A549 (cell line): ENCODE data around the gene TMOD1. TPM values are rescaled to one million over a fixed set of nuclear protein-coding genes. Genes with fewer than 3 reads are reported as not detected.

ENCODE experiments used
- ATAC-seq, 2 experiments: fragments of 200-7000 bp in 1 of 2; fragments of >200 bp in 1 of 2; cut with Nextera tagmentation in 1 of 2; cut with Tn5 transposase in 1 of 2; 3 replicates each; pipeline versions ENCODE4 v1.8.0 to v1.9.1; 2018 to 2020; ENCODE audit warnings: mild to moderate bottlenecking in 1 of 2, moderate library complexity in 1 of 2
- CTCF ChIA-PET: fragments of 300-600 bp; sonication (Branson Sonifier 250); formaldehyde crosslinking; extraction: SDS; loops from one replicate; lab custom pipeline; 2021; ENCODE audit warnings: antibody characterized with exemption, inconsistent platforms; lab: Yijun Ruan, JAX
- POLR2A ChIA-PET: fragments of 350-600 bp; formaldehyde crosslinking; extraction: SDS; loops from one replicate; lab custom pipeline; 2021; ENCODE audit warnings: antibody characterized with exemption, inconsistent platforms; lab: Yijun Ruan, JAX
- DNase-seq, 2 experiments: peaks; one replicate each; pipeline versions ENCODE4 v3.0.0 to v3.0.0-alpha.2; 2011 to 2016; ENCODE audit warnings: low read depth in 1 of 2, low spot score in 1 of 2
- FAIRE-seq: peaks from 2 replicates; lab custom pipeline; 2011; peaks lifted over from hg19 to GRCh38; lab: Jason Lieb, UNC
- H3K27ac ChIP-seq, 2 experiments: fragments of >200 bp; sonication (Bioruptor Twin); formaldehyde crosslinking; 3 replicates each; pipeline ENCODE4 v1.5.1; 2016 to 2017
- H3K4me1 ChIP-seq: fragments of >200 bp; sonication (Bioruptor Twin); formaldehyde crosslinking; 3 replicates; pipeline ENCODE4 v1.6.1; 2016
- H3K4me2 ChIP-seq: fragments of >200 bp; sonication (Bioruptor Twin); formaldehyde crosslinking; 3 replicates; pipeline ENCODE4 v1.6.1; 2016
- H3K4me3 ChIP-seq: fragments of >200 bp; sonication (Bioruptor Twin); formaldehyde crosslinking; 3 replicates; pipeline ENCODE4 v1.5.1; 2016
- H3K9me3 ChIP-seq: fragments of >200 bp; sonication (Bioruptor Twin); formaldehyde crosslinking; 3 replicates; pipeline ENCODE4 v1.6.1; 2016
- CEBPB ChIP-seq, 2 experiments: fragments of >200 bp in 1 of 2; sonication (Bioruptor Twin) in 1 of 2; formaldehyde crosslinking in 1 of 2; IDR thresholded peaks; 2 replicates each; pipeline ENCODE4 v1.6.1; 2012 to 2016
- EHF ChIP-seq: fragments of 250-450 bp; sonication (Bioruptor Pico); IDR thresholded peaks from 2 replicates; pipeline ENCODE4 v1.5.0; 2020; ENCODE audit warnings: mild to moderate bottlenecking
- FOXS1 ChIP-seq: fragments of 250-450 bp; sonication (Bioruptor Pico); IDR thresholded peaks from 2 replicates; pipeline ENCODE4 v1.5.0; 2020; ENCODE audit warnings: mild to moderate bottlenecking, moderate library complexity
- GATA3 ChIP-seq: IDR thresholded peaks from 2 replicates; pipeline ENCODE4 v1.6.1; 2012; ENCODE audit warnings: borderline replicate concordance
- HDAC2 ChIP-seq: fragments of 200-600 bp; sonication (generic); IDR thresholded peaks from 2 replicates; pipeline ENCODE4 v1.6.1; 2016
- HEYL ChIP-seq: fragments of 250-450 bp; sonication (Bioruptor Pico); IDR thresholded peaks from 2 replicates; pipeline ENCODE4 v1.8.0; 2021; ENCODE audit warnings: mild to moderate bottlenecking, moderate library complexity
- HOXB13 ChIP-seq: fragments of 250-450 bp; sonication (Bioruptor Pico); IDR thresholded peaks from 2 replicates; pipeline ENCODE4 v1.5.0; 2020; ENCODE audit warnings: low read depth, mild to moderate bottlenecking, moderate library complexity
- HOXB5 ChIP-seq: fragments of 250-450 bp; sonication (Bioruptor Pico); IDR thresholded peaks from 2 replicates; pipeline ENCODE4 v1.5.0; 2020; ENCODE audit warnings: mild to moderate bottlenecking, moderate library complexity
- JUNB ChIP-seq: fragments of >200 bp; sonication (Bioruptor Twin); formaldehyde crosslinking; IDR thresholded peaks from 2 replicates; pipeline ENCODE4 v1.6.1; 2016
- KDM1A ChIP-seq: fragments of 200-600 bp; sonication (generic); IDR thresholded peaks from 2 replicates; pipeline ENCODE4 v1.6.1; 2016; ENCODE audit warnings: low read depth, mild to moderate bottlenecking
- MAFK ChIP-seq: fragments of 450-650 bp; IDR thresholded peaks from 2 replicates; pipeline ENCODE4 v1.6.1; 2014; ENCODE audit not compliant: partially characterized antibody
- MYC ChIP-seq: IDR thresholded peaks from 2 replicates; pipeline ENCODE4 v1.6.1; 2012; ENCODE audit warnings: mild to moderate bottlenecking, inconsistent platforms, low read length, improper control_type of control experiment, borderline replicate concordance
- NR3C1 ChIP-seq: fragments of >200 bp; sonication (Bioruptor Twin); formaldehyde crosslinking; IDR thresholded peaks from 3 replicates; pipeline ENCODE4 v1.6.1; 2017
- POLR2A ChIP-seq: IDR thresholded peaks from 2 replicates; pipeline ENCODE4 v1.6.1; 2012; ENCODE audit warnings: mild to moderate bottlenecking, low read length
- POLR2AphosphoS2 ChIP-seq: conservative IDR thresholded peaks from 2 replicates; pipeline ENCODE4 v1.6.1; 2012; ENCODE audit warnings: low read length, improper control_type of control experiment, inconsistent platforms
- RFX5 ChIP-seq: fragments of 450-650 bp; IDR thresholded peaks from 2 replicates; pipeline ENCODE4 v1.7.1; 2014; ENCODE audit warnings: antibody characterized with exemption, mild to moderate bottlenecking, moderate library complexity
- SREBF2 ChIP-seq: fragments of 450-650 bp; IDR thresholded peaks from 2 replicates; pipeline ENCODE4 v1.6.1; 2014; ENCODE audit warnings: mild to moderate bottlenecking, moderate library complexity
- TFCP2L1 ChIP-seq: fragments of 250-450 bp; sonication (Bioruptor Pico); IDR thresholded peaks from 2 replicates; pipeline ENCODE4 v1.5.0; 2021; ENCODE audit warnings: mild to moderate bottlenecking
- ZC3H11A ChIP-seq: fragments of 450-650 bp; IDR thresholded peaks from 2 replicates; pipeline ENCODE4 v1.6.1; 2014; ENCODE audit warnings: antibody characterized with exemption, mild to moderate bottlenecking
- ZFP36 ChIP-seq: fragments of 450-650 bp; IDR thresholded peaks from 2 replicates; pipeline ENCODE4 v1.6.1; 2014; ENCODE audit warnings: borderline replicate concordance; ENCODE audit not compliant: partially characterized antibody
- ZNF302 ChIP-seq: fragments of 250-450 bp; sonication (Bioruptor Pico); IDR thresholded peaks from 2 replicates; pipeline ENCODE4 v1.9.0; 2021; ENCODE audit warnings: inconsistent platforms, mild to moderate bottlenecking, moderate library complexity
- WGBS: methylation state at CpG from one replicate; pipeline ENCODE4 v1.1.6; 2017; ENCODE audit errors: missing lambda C conversion rate; 5-methylcytosine and 5-hydroxymethylcytosine counted together
- polyA plus RNA-seq, 4 experiments: library from polyadenylated mRNA; depleted of rRNA in 3 of 4; stranded (reverse); fragments of >200 nt; fragmentation: RNase III in 1 of 4; extraction: RNeasy Plus Mini Kit Qiagen cat#74134 plus additional on column Dnase treatment in 1 of 4; gene quantifications; 2 replicates in 3 of 4; 3 replicates in 1 of 4; pipeline ENCODE4 v1.2.3, GENCODE V29; 2011 to 2017
- TF ChIP-seq, protein P1 (sequence below): fragments of 450-650 bp; IDR thresholded peaks from 2 replicates; pipeline ENCODE4 v1.6.1; 2014; ENCODE audit warnings: antibody characterized with exemption
- TF ChIP-seq, protein P2 (sequence below): fragments of 200-600 bp; sonication (generic); IDR thresholded peaks from 2 replicates; pipeline ENCODE4 v1.6.1; 2016; ENCODE audit warnings: antibody characterized with exemption, mild to moderate bottlenecking, moderate library complexity
- TF ChIP-seq, protein P3 (sequence below): fragments of >200 bp; sonication (Bioruptor Twin); formaldehyde crosslinking; IDR thresholded peaks from 3 replicates; pipeline ENCODE4 v1.6.1; 2016
- TF ChIP-seq, protein P4 (sequence below): fragments of 250-450 bp; sonication (Bioruptor Pico); IDR thresholded peaks from 2 replicates; pipeline ENCODE4 v1.5.0; 2021; ENCODE audit warnings: mild to moderate bottlenecking, moderate library complexity, borderline replicate concordance
- TF ChIP-seq, protein P5 (sequence below): fragments of >200 bp; sonication (Bioruptor Twin); formaldehyde crosslinking; IDR thresholded peaks from 3 replicates; pipeline ENCODE4 v1.5.1; 2016
- TF ChIP-seq, protein P6 (sequence below): IDR thresholded peaks from 2 replicates; pipeline ENCODE4 v1.6.1; 2012

The TMOD1 gene
- polyA plus RNA-seq, 2 of the 4 experiments (the other 2 are of a cell fraction) = 0.28 to 0.80 TPM

DNA sequence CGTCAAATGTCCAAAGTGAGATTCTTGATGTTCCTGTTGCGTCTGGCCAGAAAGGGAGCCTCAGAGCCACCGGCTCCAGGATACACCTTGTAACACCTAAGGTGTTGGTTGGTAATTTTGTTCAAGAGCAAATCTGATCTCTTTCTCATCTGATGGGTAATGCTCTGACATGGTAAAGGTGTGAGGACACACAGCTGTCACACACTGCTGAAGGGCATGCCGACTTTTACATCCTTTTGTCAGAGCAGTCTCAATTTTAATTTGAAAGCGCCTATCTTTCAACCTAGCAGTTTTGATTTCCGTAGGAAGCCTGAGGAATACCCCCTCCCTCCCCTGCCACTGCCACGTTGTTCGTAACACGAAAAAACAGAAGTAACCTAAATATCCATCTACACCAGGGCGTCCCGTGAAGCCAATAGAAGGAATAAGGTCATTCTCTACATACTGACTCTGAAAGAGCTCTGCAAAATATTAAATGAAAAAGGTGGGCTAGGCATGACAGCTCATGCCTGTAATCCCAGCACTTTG is 74.3 kb downstream of the TMOD1 start:
- no peak for TF ChIP-seq POLR2A
- TF ChIP-seq HDAC2 = no peak
- no peak for TF ChIP-seq SREBF2
- TF ChIP-seq HOXB13 (CRISPR knock-in tag) = no peak
- no peak for TF ChIP-seq KDM1A
- TF ChIP-seq MYC = no peak
- no peak for TF ChIP-seq JUNB
- no peak for TF ChIP-seq FOXS1
- TF ChIP-seq, protein P1, sequence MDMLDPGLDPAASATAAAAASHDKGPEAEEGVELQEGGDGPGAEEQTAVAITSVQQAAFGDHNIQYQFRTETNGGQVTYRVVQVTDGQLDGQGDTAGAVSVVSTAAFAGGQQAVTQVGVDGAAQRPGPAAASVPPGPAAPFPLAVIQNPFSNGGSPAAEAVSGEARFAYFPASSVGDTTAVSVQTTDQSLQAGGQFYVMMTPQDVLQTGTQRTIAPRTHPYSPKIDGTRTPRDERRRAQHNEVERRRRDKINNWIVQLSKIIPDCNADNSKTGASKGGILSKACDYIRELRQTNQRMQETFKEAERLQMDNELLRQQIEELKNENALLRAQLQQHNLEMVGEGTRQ = no peak
- TF ChIP-seq ZC3H11A = no peak
- TF ChIP-seq ZNF302 (CRISPR knock-in tag) = no peak
- TF ChIP-seq, protein P2, sequence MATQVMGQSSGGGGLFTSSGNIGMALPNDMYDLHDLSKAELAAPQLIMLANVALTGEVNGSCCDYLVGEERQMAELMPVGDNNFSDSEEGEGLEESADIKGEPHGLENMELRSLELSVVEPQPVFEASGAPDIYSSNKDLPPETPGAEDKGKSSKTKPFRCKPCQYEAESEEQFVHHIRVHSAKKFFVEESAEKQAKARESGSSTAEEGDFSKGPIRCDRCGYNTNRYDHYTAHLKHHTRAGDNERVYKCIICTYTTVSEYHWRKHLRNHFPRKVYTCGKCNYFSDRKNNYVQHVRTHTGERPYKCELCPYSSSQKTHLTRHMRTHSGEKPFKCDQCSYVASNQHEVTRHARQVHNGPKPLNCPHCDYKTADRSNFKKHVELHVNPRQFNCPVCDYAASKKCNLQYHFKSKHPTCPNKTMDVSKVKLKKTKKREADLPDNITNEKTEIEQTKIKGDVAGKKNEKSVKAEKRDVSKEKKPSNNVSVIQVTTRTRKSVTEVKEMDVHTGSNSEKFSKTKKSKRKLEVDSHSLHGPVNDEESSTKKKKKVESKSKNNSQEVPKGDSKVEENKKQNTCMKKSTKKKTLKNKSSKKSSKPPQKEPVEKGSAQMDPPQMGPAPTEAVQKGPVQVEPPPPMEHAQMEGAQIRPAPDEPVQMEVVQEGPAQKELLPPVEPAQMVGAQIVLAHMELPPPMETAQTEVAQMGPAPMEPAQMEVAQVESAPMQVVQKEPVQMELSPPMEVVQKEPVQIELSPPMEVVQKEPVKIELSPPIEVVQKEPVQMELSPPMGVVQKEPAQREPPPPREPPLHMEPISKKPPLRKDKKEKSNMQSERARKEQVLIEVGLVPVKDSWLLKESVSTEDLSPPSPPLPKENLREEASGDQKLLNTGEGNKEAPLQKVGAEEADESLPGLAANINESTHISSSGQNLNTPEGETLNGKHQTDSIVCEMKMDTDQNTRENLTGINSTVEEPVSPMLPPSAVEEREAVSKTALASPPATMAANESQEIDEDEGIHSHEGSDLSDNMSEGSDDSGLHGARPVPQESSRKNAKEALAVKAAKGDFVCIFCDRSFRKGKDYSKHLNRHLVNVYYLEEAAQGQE = no peak
- no peak for TF ChIP-seq MAFK
- no peak for TF ChIP-seq GATA3

DNA sequence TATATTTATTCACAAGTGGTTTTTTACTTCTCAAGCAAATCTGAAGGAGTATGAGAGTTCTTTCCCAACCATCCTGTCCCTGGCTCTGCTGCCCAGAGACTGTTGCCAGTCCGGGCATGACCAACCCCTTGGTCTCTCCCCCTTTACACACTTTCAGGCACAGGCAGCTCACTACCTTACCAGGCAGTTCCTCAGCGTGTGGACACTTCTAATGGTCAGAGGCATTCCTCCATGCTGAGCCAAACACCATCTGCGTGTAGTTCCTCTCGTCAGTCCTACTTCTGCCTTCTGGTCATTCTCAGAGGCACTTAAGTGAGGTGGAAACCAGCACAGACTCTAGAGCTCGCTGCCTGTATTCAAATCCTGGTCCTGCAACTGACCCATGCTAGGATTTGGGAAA is 75.6 kb downstream of the TMOD1 start:
- FAIRE-seq = no peak
- 43% methylated on average over 5 of the region's 5 CpGs for WGBS
- Histone ChIP-seq H3K4me3 (no peak overlapping the region), H3K27ac (no peak overlapping the region), H3K4me2 (no peak overlapping the region), H3K9me3 (no peaks in the 10 kb centered on the region), H3K4me1 (no peaks in the 10 kb centered on the region)
- no peak for DNase-seq
- TF ChIP-seq HOXB5 (CRISPR knock-in tag) (no peak), HEYL (CRISPR knock-in tag) (no peak), CEBPB (IDR thresholded peaks at IDR 0.05) (no peak), ZNF302 (CRISPR knock-in tag) (no peak), NR3C1 (no peak), POLR2AphosphoS2 (no peak)
- TF ChIP-seq, protein P3, sequence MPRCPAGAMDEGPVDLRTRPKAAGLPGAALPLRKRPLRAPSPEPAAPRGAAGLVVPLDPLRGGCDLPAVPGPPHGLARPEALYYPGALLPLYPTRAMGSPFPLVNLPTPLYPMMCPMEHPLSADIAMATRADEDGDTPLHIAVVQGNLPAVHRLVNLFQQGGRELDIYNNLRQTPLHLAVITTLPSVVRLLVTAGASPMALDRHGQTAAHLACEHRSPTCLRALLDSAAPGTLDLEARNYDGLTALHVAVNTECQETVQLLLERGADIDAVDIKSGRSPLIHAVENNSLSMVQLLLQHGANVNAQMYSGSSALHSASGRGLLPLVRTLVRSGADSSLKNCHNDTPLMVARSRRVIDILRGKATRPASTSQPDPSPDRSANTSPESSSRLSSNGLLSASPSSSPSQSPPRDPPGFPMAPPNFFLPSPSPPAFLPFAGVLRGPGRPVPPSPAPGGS = no peak
- POLR2A ChIA-PET = no interaction called here
- CTCF ChIA-PET = interaction anchor here (1.3 to 2.5 kb wide), 2 partner anchors 22 to 108 kb away, joined by 3 to 12 read pairs; no protein-coding TSS in a partner anchor
- ATAC-seq = no peak

More for the DNA sequence above, 74.3 kb downstream of the TMOD1 start:
- DNase-seq (no peak), FAIRE-seq (no peak), ATAC-seq (no peak)
- WGBS = 71% methylated on average over 11 of the region's 11 CpGs
- H3K27ac ChIP-seq = no peak overlapping the region
- no peak overlapping the region for H3K4me2 ChIP-seq
- CTCF ChIA-PET = interaction anchor here (0.8 to 3.5 kb wide), 4 partner anchors 12 to 23 kb away, joined by 3 to 15 read pairs (median 8); no protein-coding TSS in a partner anchor
- no peaks in the 10 kb centered on the region for H3K4me1 ChIP-seq
- POLR2A ChIA-PET = no interaction called here
- H3K4me3 ChIP-seq = no peak overlapping the region
- no peaks in the 10 kb centered on the region for H3K9me3 ChIP-seq

DNA sequence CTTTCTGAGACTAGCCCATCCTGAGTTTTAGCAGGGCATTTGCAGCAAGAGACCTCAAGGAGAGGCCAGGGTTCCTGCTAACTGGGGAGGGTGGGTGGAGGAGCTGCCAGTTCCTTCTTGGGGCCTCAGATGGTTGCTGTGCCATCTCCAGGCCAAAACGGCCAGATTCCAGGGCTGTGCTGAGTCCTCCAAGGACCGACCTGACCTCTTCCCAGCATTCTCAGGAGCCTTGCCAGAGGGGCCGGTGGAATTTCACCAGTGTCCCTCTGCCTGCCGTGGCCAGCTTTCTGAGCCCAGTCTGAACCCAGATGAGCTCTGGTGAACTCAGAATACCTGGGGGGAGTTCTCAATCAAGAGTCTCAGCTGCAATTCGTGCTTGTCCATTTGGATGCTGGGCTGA is 77.4 kb downstream of the TMOD1 start:
- Histone ChIP-seq H3K4me3 (no peak overlapping the region), H3K9me3 (no peaks in the 10 kb centered on the region), H3K27ac (no peak overlapping the region), H3K4me1 (no peaks in the 10 kb centered on the region), H3K4me2 (no peak overlapping the region)
- POLR2A ChIA-PET = no interaction called here
- no peak for DNase-seq
- 52% methylated on average over 5 of the region's 5 CpGs for WGBS
- FAIRE-seq = no peak
- ATAC-seq = no peak; a peak in 1 of 6 replicates
- CTCF ChIA-PET = interaction anchor here (0.8 to 2.5 kb wide), 8 partner anchors 10 to 110 kb away, joined by 3 to 12 read pairs (median 4); no protein-coding TSS in a partner anchor
- TF ChIP-seq, protein P4, sequence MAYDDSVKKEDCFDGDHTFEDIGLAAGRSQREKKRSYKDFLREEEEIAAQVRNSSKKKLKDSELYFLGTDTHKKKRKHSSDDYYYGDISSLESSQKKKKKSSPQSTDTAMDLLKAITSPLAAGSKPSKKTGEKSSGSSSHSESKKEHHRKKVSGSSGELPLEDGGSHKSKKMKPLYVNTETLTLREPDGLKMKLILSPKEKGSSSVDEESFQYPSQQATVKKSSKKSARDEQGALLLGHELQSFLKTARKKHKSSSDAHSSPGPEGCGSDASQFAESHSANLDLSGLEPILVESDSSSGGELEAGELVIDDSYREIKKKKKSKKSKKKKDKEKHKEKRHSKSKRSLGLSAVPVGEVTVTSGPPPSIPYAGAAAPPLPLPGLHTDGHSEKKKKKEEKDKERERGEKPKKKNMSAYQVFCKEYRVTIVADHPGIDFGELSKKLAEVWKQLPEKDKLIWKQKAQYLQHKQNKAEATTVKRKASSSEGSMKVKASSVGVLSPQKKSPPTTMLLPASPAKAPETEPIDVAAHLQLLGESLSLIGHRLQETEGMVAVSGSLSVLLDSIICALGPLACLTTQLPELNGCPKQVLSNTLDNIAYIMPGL (CRISPR knock-in tag) = no peak
- TF ChIP-seq KDM1A = no peak
- no peak for TF ChIP-seq POLR2A
- no peak for TF ChIP-seq EHF
- TF ChIP-seq ZFP36 = no peak
- TF ChIP-seq TFCP2L1 (CRISPR knock-in tag) = no peak
- TF ChIP-seq, protein P5, sequence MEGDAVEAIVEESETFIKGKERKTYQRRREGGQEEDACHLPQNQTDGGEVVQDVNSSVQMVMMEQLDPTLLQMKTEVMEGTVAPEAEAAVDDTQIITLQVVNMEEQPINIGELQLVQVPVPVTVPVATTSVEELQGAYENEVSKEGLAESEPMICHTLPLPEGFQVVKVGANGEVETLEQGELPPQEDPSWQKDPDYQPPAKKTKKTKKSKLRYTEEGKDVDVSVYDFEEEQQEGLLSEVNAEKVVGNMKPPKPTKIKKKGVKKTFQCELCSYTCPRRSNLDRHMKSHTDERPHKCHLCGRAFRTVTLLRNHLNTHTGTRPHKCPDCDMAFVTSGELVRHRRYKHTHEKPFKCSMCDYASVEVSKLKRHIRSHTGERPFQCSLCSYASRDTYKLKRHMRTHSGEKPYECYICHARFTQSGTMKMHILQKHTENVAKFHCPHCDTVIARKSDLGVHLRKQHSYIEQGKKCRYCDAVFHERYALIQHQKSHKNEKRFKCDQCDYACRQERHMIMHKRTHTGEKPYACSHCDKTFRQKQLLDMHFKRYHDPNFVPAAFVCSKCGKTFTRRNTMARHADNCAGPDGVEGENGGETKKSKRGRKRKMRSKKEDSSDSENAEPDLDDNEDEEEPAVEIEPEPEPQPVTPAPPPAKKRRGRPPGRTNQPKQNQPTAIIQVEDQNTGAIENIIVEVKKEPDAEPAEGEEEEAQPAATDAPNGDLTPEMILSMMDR = no peak
- no peak for TF ChIP-seq CEBPB (IDR thresholded peaks at IDR 0.05)
- TF ChIP-seq HOXB5 (CRISPR knock-in tag) = no peak
- no peak for TF ChIP-seq RFX5
- TF ChIP-seq HEYL (CRISPR knock-in tag) = no peak
- TF ChIP-seq, protein P6, sequence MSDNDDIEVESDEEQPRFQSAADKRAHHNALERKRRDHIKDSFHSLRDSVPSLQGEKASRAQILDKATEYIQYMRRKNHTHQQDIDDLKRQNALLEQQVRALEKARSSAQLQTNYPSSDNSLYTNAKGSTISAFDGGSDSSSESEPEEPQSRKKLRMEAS = no peak
